GM18526 (cell line): ENCODE data around the gene OCA2.

Experiments
- POLR2A ChIP-seq: IDR thresholded peaks from 3 replicates; pipeline ENCODE4 v1.6.1; 2011; ENCODE audit not compliant: insufficient read length; ENCODE audit errors: extremely low read depth

OCA2 gene

GRCh38 chr15:28109626-28110455 is 10.7 kb upstream of the OCA2 start:
- TF ChIP-seq POLR2A = no peak

GRCh38 chr15:28107904-28108275 is 8.8 kb upstream of the OCA2 start:
- no peak for TF ChIP-seq POLR2A

GRCh38 chr15:28107111-28107903 is 8.2 kb upstream of the OCA2 start:
- TF ChIP-seq POLR2A = no peak

GRCh38 chr15:28106294-28107110 is 7.4 kb upstream of the OCA2 start:
- no peak for TF ChIP-seq POLR2A

GRCh38 chr15:28105793-28106192 is 6.7 kb upstream of the OCA2 start:
- no peak for TF ChIP-seq POLR2A

GRCh38 chr15:28105224-28105791 is 6.2 kb upstream of the OCA2 start:
- TF ChIP-seq POLR2A = no peak

- no peak for TF ChIP-seq POLR2A
Measured at GRCh38 chr15:28104326-28104725, 5.2 kb upstream of the OCA2 start.

GRCh38 chr15:28103831-28104230 is 4.7 kb upstream of the OCA2 start:
- no peak for TF ChIP-seq POLR2A

GRCh38 chr15:28101983-28102441 is 2.9 kb upstream of the OCA2 start:
- no peak for TF ChIP-seq POLR2A

- TF ChIP-seq POLR2A = no peak
Measured at GRCh38 chr15:28101201-28101600, 2.1 kb upstream of the OCA2 start.

GRCh38 chr15:28100516-28101195 is 1.5 kb upstream of the OCA2 start:
- TF ChIP-seq POLR2A = no peak

GRCh38 chr15:28099555-28100140 is 533 bp upstream of the OCA2 start:
- TF ChIP-seq POLR2A = no peak

GRCh38 chr15:28098360-28098765 is 752 bp downstream of the OCA2 start:
- no peak for TF ChIP-seq POLR2A

- TF ChIP-seq POLR2A = no peak
Measured at GRCh38 chr15:28097656-28098359, 1.3 kb downstream of the OCA2 start.
